Heart right ventricle (tissue), 16 donors: ENCODE results near the gene NTHL1. TPM values are rescaled to one million over a fixed set of nuclear protein-coding genes. Genes with fewer than 3 reads are reported as not detected.

Experiments
- ATAC-seq, 8 donors: fragments of 200-7000 bp; cut with Tn5 transposase; one replicate each; pipeline ENCODE4 v1.9.1; 2020; ENCODE audit warnings: mild to moderate bottlenecking in 8 of 8, moderate library complexity in 8 of 8, moderate number of reproducible peaks in 1 of 8
- DNase-seq, 2 donors: peaks; one replicate each; pipeline ENCODE4 v3.0.0-alpha.2; 2020
- H3K27ac ChIP-seq, 10 donors: fragments of 200-600 bp; sonication (generic) in 2 of 10; one replicate each; pipeline versions ENCODE4 v1.5.0 to v1.8.0; 2020 to 2022; ENCODE audit warnings: mild to moderate bottlenecking in 3 of 10
- H3K27me3 ChIP-seq, 7 donors: fragments of 200-600 bp; one replicate each; pipeline ENCODE4 v1.8.0; 2021 to 2022; ENCODE audit warnings: mild to moderate bottlenecking in 2 of 7
- H3K36me3 ChIP-seq, 9 donors: fragments of 200-600 bp; sonication (generic) in 1 of 9; one replicate each; pipeline versions ENCODE4 v1.5.0 to v1.8.0; 2020 to 2022; ENCODE audit warnings: mild to moderate bottlenecking in 2 of 9
- H3K4me1 ChIP-seq, 9 donors: fragments of 200-600 bp; sonication (generic) in 1 of 9; one replicate each; pipeline versions ENCODE4 v1.5.0 to v1.8.0; 2020 to 2022; ENCODE audit warnings: mild to moderate bottlenecking in 4 of 9
- H3K4me3 ChIP-seq, 10 donors: fragments of 200-600 bp; sonication (generic) in 2 of 10; one replicate each; pipeline versions ENCODE4 v1.5.0 to v1.8.0; 2020 to 2022; ENCODE audit warnings: mild to moderate bottlenecking in 7 of 10, moderate library complexity in 2 of 10
- H3K9me3 ChIP-seq, 11 donors: fragments of 200-600 bp in 10 of 11; sonication (generic) in 2 of 11; one replicate each; pipeline versions ENCODE4 v1.5.0 to v1.8.0; 2013 to 2022; ENCODE audit warnings: mild to moderate bottlenecking in 2 of 11, control low read depth in 1 of 11, moderate library complexity in 1 of 11
- WGBS, 2 donors: extraction: QIAGEN DNeasy Blood & Tissue Kit; methylation state at CpG; one replicate each; pipeline ENCODE4 v1.1.7; 2013; ENCODE audit warnings: inconsistent platforms in 1 of 2; 5-methylcytosine and 5-hydroxymethylcytosine counted together
- intact Hi-C, 10 donors: fragments of 100-400 bp; cut with DNase I; formaldehyde crosslinking; loops; one replicate each; pipeline versions ENCODE4 v1.11.1 to v1.14.2; 2022
- polyA plus RNA-seq, 2 donors: library from polyadenylated mRNA; stranded (reverse); fragments of 200-250 nt; gene quantifications; one replicate each; pipeline ENCODE4 v1.2.3, GENCODE V29; 2013
- total RNA-seq, 10 donors: library from RNA; stranded (reverse); fragmentation: NEBNext Ultra II Directional in 3 of 10; extraction: Animal tissue kit (Norgen Biotek cat#: 25700) in 3 of 10; gene quantifications; one replicate each; pipeline versions ENCODE4 v1.2.1 to v1.2.4, GENCODE V29; 2021 to 2023
- TF ChIP-seq, protein P1 (sequence below), 9 donors: fragments of 200-600 bp; sonication (generic) in 2 of 9; IDR thresholded peaks; one replicate each; pipeline versions ENCODE4 v1.5.0 to v1.8.0; 2021 to 2022; ENCODE audit warnings: antibody characterized with exemption in 9 of 9, mild to moderate bottlenecking in 5 of 9, moderate library complexity in 1 of 9
- donor health status: Arrhythmogenic right ventricular cardiomyopathy.
- donor health status: ischemic (EF 13 %, LVEDD 7.1; RV severe dilation, severe dysfunction).
- donor health status: healthy with polysubstance abuse.
- donor health status: DM: no; HTN: yes; CAD: no.
- donor health status: DM: no; HTN: no; CAD: no.
- donor health status: ischemic (EF 25% LVEDD 6.9; RV normal size, moderate dysfunction).
- donor health status: ischemic (EF 25% LVEDD 5.7; RV mildly dilated, moderate dysfunction).
- donor health status: healthy.
- donor health status: DM: yes; HTN: yes; CAD: no.
- donor health status: Ischemic cardiomyopathy.
- donor health status: ischemic (EF 35%, LVEDD 5.7; RV mildly dilated, moderate dysfunction).
- donor health status: nonischemic (EF 11% LVEDD 7.7; RV severe dilation, severe dysfunction).
- donor health status: DM: yes; HTN: yes; CAD: no.
- donor health status: PGD.
- donor health status: ischemic (EF 29% LVEDD 5.4; RV normal size, mild dysfunction).
- donor health status: nonischemic (EF 23%, LVEDD 6.1; RV moderate dilation, normal function).

NTHL1 gene
- total and polyA plus RNA-seq, 12 donors: 9.8 to 51.9 (median 13.9) TPM

GRCh38 chr16:2002406-2003230, 45.0 kb downstream of the NTHL1 start:
- Histone ChIP-seq H3K9me3 (no peaks in the 10 kb centered on the region), H3K36me3 (peaks cover 16 to 70% (median 54%) of the 10 kb centered on the region in 9 donors), H3K4me1 (peaks cover 23 to 49% (median 34%) of the 10 kb centered on the region in 9 donors), H3K4me3 (no peak overlapping the region), H3K27me3 (no peaks in the 10 kb centered on the region), H3K27ac (no peak overlapping the region)
- WGBS, 2 donors: 93 to 94% methylated on average over 46 to 47 of the region's 47 CpGs
- intact Hi-C loops: loop anchor here in 2 of 10 donors (5.0 to 10.0 kb wide), 2 partner anchors 140 to 142 kb away; partner anchors contain the start of gene RAB26 (in 1 of the 2)
- DNase-seq: no peak
- TF ChIP-seq, protein P1, sequence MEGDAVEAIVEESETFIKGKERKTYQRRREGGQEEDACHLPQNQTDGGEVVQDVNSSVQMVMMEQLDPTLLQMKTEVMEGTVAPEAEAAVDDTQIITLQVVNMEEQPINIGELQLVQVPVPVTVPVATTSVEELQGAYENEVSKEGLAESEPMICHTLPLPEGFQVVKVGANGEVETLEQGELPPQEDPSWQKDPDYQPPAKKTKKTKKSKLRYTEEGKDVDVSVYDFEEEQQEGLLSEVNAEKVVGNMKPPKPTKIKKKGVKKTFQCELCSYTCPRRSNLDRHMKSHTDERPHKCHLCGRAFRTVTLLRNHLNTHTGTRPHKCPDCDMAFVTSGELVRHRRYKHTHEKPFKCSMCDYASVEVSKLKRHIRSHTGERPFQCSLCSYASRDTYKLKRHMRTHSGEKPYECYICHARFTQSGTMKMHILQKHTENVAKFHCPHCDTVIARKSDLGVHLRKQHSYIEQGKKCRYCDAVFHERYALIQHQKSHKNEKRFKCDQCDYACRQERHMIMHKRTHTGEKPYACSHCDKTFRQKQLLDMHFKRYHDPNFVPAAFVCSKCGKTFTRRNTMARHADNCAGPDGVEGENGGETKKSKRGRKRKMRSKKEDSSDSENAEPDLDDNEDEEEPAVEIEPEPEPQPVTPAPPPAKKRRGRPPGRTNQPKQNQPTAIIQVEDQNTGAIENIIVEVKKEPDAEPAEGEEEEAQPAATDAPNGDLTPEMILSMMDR (IDR thresholded peaks at IDR 0.05): no peak
- no peak for ATAC-seq

DNA sequence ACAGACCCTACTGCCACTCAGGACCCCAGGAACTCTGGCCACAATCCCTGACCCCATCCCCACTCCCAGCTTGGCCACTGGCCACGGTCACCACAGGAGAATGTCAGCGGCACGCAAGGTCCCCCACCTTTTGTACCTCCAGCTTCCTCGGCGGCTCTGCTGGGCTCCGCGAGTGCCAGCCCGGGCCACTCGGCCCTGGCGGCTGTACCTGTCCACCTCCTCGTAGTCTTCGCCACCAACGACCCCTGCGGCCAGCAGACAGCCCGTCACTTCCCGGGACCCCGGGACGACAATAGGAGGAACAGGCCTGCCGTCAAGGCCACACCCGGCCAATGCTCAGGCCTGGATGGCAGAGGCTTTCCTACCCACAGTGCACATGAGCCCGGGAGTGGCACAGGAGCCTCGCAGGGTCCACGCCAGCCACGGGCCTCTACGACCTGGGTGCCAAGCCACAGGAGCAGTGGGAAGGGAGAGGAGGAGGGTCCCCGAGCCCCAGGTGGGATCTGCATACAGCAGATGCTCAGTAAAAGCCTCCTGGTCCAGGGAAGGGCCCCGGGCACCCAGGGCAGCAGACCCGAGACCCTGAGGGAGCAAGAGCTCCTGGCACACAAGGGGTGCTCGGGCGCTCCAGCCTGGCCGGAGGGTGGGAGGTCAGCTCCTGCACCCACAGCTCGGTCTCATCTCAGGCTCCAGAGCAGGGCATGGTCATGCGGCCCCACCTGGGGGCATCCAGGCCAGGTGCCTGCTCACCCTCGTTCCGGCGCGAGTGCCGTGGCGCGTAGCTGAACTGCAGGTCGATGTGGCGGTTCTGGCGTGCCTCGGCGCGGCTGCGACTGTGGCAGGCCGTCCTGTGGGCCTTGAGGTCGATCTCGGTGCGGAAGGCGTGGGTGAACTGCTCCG, 45.9 kb downstream of the NTHL1 start:
- no peak overlapping the region for H3K27ac ChIP-seq
- H3K27me3 ChIP-seq: no peaks in the 10 kb centered on the region
- no peaks in the 10 kb centered on the region for H3K9me3 ChIP-seq
- peaks cover 14 to 40% (median 25%) of the 10 kb centered on the region in 9 donors for H3K4me1 ChIP-seq
- WGBS, 2 donors: 95% methylated on average over 53 of the region's 53 CpGs
- DNase-seq: no peak
- ATAC-seq: no peak
- no peak overlapping the region for H3K4me3 ChIP-seq
- peaks cover 16 to 74% (median 62%) of the 10 kb centered on the region in 9 donors for H3K36me3 ChIP-seq
- intact Hi-C loops: loop anchor here in 2 of 10 donors (5.0 to 10.0 kb wide), 2 partner anchors 141 to 143 kb away; partner anchors contain the start of gene RAB26 (in 1 of the 2)
- TF ChIP-seq, protein P1 (IDR thresholded peaks at IDR 0.05): no peak

GRCh38 chr16:2001035-2001434, 46.6 kb downstream of the NTHL1 start:
- WGBS, 2 donors: 95 to 96% methylated on average over 19 of the region's 19 CpGs
- no peak for DNase-seq
- ATAC-seq: no peak
- no peak overlapping the region for H3K27ac ChIP-seq
- H3K27me3 ChIP-seq: no peaks in the 10 kb centered on the region
- peaks cover 16 to 78% (median 63%) of the 10 kb centered on the region in 9 donors for H3K36me3 ChIP-seq
- TF ChIP-seq, protein P1 (IDR thresholded peaks at IDR 0.05): no peak
- H3K4me1 ChIP-seq: peaks cover 14 to 36% (median 23%) of the 10 kb centered on the region in 9 donors
- intact Hi-C loops: loop anchor here in 2 of 10 donors (5.0 to 10.0 kb wide), 2 partner anchors 141 to 144 kb away; partner anchors contain the start of gene RAB26 (in 1 of the 2)
- no peaks in the 10 kb centered on the region for H3K9me3 ChIP-seq
- H3K4me3 ChIP-seq: no peak overlapping the region
